Activated naive CD4-positive, alpha-beta T cell treated with anti-CD3 and anti-CD28 coated beads, Interleukin-2, amount 50 U/mL, for 24 hours (primary cell): ENCODE measurements around the gene KRTAP29-1.
A peak's percentile ranks its signal among the peaks of the same experiment; 100 is the strongest.

Experiments used
- H3K27ac Mint-ChIP-seq: one replicate; pipeline ENCODE4 v1.8.0; 2021; ENCODE audit warnings: mild to moderate bottlenecking, mixed read lengths
- H3K27me3 Mint-ChIP-seq: one replicate; pipeline ENCODE4 v1.8.0; 2021; ENCODE audit warnings: mixed read lengths
- H3K36me3 Mint-ChIP-seq: one replicate; pipeline ENCODE4 v1.8.0; 2021; ENCODE audit warnings: mixed read lengths
- H3K4me1 Mint-ChIP-seq: one replicate; pipeline ENCODE4 v1.8.0; 2021; ENCODE audit warnings: mixed read lengths
- H3K4me3 Mint-ChIP-seq: one replicate; pipeline ENCODE4 v1.8.0; 2021; ENCODE audit warnings: mild to moderate bottlenecking, mixed read lengths
- H3K9me3 Mint-ChIP-seq: one replicate; pipeline ENCODE4 v1.8.0; 2021; ENCODE audit warnings: mixed read lengths

Gene KRTAP29-1

GRCh38 chr17:41334385-41335305 lies 32.0 kb upstream of the KRTAP29-1 start:
- Mint-ChIP-seq H3K4me3 (no peak overlapping the region), H3K4me1 (peaks cover 62% of the 10 kb centered on the region), H3K9me3 (no peaks in the 10 kb centered on the region), H3K36me3 (no peaks in the 10 kb centered on the region), H3K27ac (no peak overlapping the region), H3K27me3 (no peaks in the 10 kb centered on the region)

DNA sequence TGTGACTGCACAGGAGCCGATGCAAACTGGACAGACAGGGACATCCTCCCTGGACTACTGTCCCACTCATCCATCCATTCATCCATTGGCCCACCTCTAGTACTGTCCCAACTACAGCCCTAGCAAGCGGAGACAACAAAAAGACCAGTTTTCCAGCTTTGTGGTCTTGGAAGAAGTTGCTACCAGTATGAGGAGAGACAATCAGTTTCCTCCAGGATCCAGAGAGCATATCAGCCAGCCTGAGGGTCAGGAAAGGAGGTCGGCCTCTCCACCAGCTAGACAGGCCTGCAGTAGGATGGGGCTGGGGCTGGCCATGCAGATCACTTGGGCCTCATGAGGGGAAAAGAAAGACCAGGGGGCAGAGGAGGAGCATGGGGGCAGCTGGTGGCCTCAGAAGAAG lies 31.2 kb upstream of the KRTAP29-1 start:
- Mint-ChIP-seq H3K4me3 (no peak overlapping the region), H3K9me3 (no peaks in the 10 kb centered on the region), H3K36me3 (no peaks in the 10 kb centered on the region), H3K27ac (peak overlapping the region; percentile 36), H3K4me1 (peaks cover 59% of the 10 kb centered on the region), H3K27me3 (no peaks in the 10 kb centered on the region)

DNA sequence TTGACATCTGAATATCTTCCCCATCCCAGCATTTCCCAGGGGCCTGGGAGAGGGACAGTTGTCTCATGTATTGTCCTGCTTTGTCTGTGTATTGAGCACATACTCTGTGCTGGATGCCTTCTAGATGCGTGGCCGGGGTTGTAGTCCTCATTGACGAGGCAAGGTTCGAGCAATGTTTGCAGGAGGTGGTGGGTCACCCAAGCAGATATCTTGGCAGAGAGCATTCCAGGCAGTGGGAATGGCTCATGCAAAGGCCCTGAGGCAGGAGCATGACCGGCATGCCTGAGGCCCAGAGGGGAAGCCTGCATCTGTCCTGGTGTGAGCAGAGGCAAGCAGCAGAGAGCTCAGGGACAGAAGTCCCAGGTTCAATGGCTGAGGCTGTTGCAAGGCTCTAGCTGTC lies 30.4 kb upstream of the KRTAP29-1 start:
- no peaks in the 10 kb centered on the region for H3K27me3 Mint-ChIP-seq
- H3K9me3 Mint-ChIP-seq = no peaks in the 10 kb centered on the region
- no peak overlapping the region for H3K4me3 Mint-ChIP-seq
- no peaks in the 10 kb centered on the region for H3K36me3 Mint-ChIP-seq
- peaks cover 59% of the 10 kb centered on the region for H3K4me1 Mint-ChIP-seq
- H3K27ac Mint-ChIP-seq = peak overlapping the region; percentile 84

DNA sequence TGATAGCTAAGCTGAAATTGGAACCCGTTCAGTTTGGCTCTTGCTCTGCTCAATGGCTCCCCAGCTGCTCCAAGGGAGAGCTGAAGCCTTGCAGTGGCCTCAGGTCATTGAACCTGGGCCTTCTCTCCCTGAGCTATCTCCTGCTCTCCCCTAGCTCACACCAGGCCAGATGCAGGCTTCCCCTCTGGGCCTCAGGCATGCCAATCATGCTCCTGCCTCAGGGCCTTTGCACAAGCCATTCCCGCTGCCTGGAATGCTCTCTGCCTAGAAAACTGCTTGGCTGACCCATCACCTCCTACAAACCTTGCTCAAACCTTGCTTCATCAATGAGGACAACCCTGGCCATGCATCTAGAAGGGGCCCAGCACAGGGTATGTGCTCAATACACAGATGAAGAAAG lies 29.6 kb upstream of the KRTAP29-1 start:
- H3K27ac Mint-ChIP-seq = no peak overlapping the region
- no peaks in the 10 kb centered on the region for H3K9me3 Mint-ChIP-seq
- no peaks in the 10 kb centered on the region for H3K27me3 Mint-ChIP-seq
- peaks cover 56% of the 10 kb centered on the region for H3K4me1 Mint-ChIP-seq
- no peaks in the 10 kb centered on the region for H3K36me3 Mint-ChIP-seq
- H3K4me3 Mint-ChIP-seq = no peak overlapping the region

DNA sequence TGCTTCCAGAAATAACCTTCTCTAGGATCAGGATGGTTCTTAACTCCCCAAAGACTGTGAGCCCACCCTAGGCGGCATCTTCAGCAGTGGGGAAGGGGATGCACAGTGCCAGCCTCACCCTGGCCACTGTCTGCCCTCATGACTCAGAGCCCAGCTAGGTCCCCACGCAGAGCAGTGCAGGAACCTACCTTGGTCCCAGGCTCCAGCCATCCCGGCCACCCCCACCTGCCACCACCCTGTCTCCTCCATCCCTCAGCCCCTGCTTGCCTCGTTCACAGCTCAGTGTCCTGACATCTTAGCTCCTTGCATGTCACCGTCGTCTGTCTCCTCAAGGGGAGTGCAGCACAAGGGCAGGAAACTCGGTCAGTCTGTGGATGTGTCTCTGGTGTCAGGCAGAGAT lies 29.0 kb upstream of the KRTAP29-1 start:
- Mint-ChIP-seq H3K4me1 (peaks cover 62% of the 10 kb centered on the region), H3K27ac (no peak overlapping the region), H3K4me3 (no peak overlapping the region), H3K9me3 (no peaks in the 10 kb centered on the region), H3K36me3 (no peaks in the 10 kb centered on the region), H3K27me3 (no peaks in the 10 kb centered on the region)

DNA sequence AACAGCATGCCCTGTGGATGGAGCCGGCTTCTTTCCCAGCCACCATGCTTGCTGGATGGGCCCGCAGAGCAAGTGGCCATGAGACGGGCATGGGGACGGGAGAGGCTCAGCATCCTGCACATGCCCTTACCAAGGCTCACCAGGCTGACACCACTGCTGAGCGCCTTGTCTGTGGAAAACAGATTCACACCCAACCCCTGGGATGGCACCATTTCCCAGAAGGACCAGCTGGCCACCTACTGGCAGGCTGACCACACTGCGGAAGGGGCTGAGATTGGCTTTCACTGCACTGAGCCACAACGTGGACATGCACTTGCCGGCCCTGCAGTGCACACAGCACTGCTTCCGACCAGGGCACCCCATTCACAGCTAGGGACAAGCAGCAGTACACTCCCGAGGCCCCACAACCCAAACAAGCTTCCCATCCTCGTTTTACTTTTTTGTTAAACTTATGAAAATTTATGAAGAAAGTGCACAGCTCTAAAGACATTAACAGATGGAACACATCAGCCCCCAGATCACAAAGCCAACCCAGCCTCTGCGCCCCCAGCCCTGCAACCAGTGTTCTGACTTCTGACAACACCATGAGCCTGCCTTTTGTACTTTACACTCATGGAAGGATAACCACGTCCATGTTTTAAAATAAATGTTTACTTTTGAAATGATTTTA lies 26.8 kb upstream of the KRTAP29-1 start:
- Mint-ChIP-seq H3K4me1 (peaks cover 57% of the 10 kb centered on the region), H3K27ac (no peak overlapping the region), H3K9me3 (no peaks in the 10 kb centered on the region), H3K36me3 (no peaks in the 10 kb centered on the region), H3K27me3 (no peaks in the 10 kb centered on the region), H3K4me3 (no peak overlapping the region)

GRCh38 chr17:41328207-41328606 lies 25.6 kb upstream of the KRTAP29-1 start:
- H3K36me3 Mint-ChIP-seq = no peaks in the 10 kb centered on the region
- peaks cover 57% of the 10 kb centered on the region for H3K4me1 Mint-ChIP-seq
- no peaks in the 10 kb centered on the region for H3K9me3 Mint-ChIP-seq
- H3K27me3 Mint-ChIP-seq = no peaks in the 10 kb centered on the region
- no peak overlapping the region for H3K4me3 Mint-ChIP-seq
- no peak overlapping the region for H3K27ac Mint-ChIP-seq

GRCh38 chr17:41327411-41328120 lies 24.9 kb upstream of the KRTAP29-1 start:
- no peak overlapping the region for H3K4me3 Mint-ChIP-seq
- H3K27me3 Mint-ChIP-seq = no peaks in the 10 kb centered on the region
- H3K9me3 Mint-ChIP-seq = no peaks in the 10 kb centered on the region
- H3K4me1 Mint-ChIP-seq = peaks cover 60% of the 10 kb centered on the region
- no peaks in the 10 kb centered on the region for H3K36me3 Mint-ChIP-seq
- no peak overlapping the region for H3K27ac Mint-ChIP-seq

- Mint-ChIP-seq H3K4me3 (peak overlapping the region; percentile 11), H3K9me3 (no peaks in the 10 kb centered on the region), H3K4me1 (peaks cover 71% of the 10 kb centered on the region), H3K27ac (no peak overlapping the region), H3K27me3 (no peaks in the 10 kb centered on the region), H3K36me3 (no peaks in the 10 kb centered on the region)
These were observed 23.8 kb upstream of the KRTAP29-1 start for GRCh38 chr17:41326173-41327145.

GRCh38 chr17:41325611-41326010 lies 23.0 kb upstream of the KRTAP29-1 start:
- Mint-ChIP-seq H3K27me3 (no peaks in the 10 kb centered on the region), H3K9me3 (no peaks in the 10 kb centered on the region), H3K4me1 (peaks cover 71% of the 10 kb centered on the region), H3K36me3 (no peaks in the 10 kb centered on the region), H3K4me3 (no peak overlapping the region), H3K27ac (no peak overlapping the region)

- Mint-ChIP-seq H3K27ac (no peak overlapping the region), H3K36me3 (no peaks in the 10 kb centered on the region)
These were observed 22.5 kb upstream of the KRTAP29-1 start for GRCh38 chr17:41325126-41325525.

GRCh38 chr17:41324180-41325075 lies 21.8 kb upstream of the KRTAP29-1 start:
- H3K4me3 Mint-ChIP-seq = no peak overlapping the region
- H3K27me3 Mint-ChIP-seq = no peaks in the 10 kb centered on the region
- peak overlapping the region; percentile 70 for H3K27ac Mint-ChIP-seq
- H3K9me3 Mint-ChIP-seq = peaks cover 3% of the 10 kb centered on the region
- peaks cover 4% of the 10 kb centered on the region for H3K36me3 Mint-ChIP-seq
- H3K4me1 Mint-ChIP-seq = peaks cover 66% of the 10 kb centered on the region

More at GRCh38 chr17:41325126-41325525, 22.5 kb upstream of the KRTAP29-1 start:
- Mint-ChIP-seq H3K9me3 (no peaks in the 10 kb centered on the region), H3K4me1 (peaks cover 71% of the 10 kb centered on the region), H3K4me3 (no peak overlapping the region), H3K27me3 (no peaks in the 10 kb centered on the region)

GRCh38 chr17:41322903-41323895 lies 20.5 kb upstream of the KRTAP29-1 start:
- H3K4me3 Mint-ChIP-seq = no peak overlapping the region
- H3K27me3 Mint-ChIP-seq = no peaks in the 10 kb centered on the region
- H3K4me1 Mint-ChIP-seq = peaks cover 60% of the 10 kb centered on the region
- H3K36me3 Mint-ChIP-seq = peaks cover 6% of the 10 kb centered on the region
- H3K9me3 Mint-ChIP-seq = peaks cover 9% of the 10 kb centered on the region
- H3K27ac Mint-ChIP-seq = peak overlapping the region; percentile 49
